KG1 (cell line): ENCODE measurements around the gene TP53BP1.

Experiments
- DNase-seq: peaks from one replicate; lab custom pipeline; 2025; lab: John Stamatoyannopoulos, UW

The TP53BP1 gene

DNA sequence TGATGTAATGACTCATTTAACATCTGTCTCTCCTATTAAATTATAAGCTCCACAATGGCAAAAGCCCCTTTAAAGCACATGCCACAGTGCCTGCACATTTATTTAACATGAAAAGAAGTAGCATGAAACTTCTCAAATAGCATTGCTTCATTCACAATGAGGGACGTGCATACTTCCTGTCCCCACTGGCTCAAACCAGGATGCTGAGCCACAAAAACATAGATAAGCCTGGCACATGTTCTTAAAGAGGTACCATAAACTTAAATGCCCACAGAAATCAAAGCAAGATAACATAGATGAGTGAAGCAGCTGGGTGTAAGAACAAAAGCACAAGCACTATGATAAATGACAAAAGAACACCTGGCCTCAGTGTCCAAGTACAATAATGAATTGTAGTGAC is 3.8 kb downstream of the TP53BP1 start:
- DNase-seq = no peak

DNA sequence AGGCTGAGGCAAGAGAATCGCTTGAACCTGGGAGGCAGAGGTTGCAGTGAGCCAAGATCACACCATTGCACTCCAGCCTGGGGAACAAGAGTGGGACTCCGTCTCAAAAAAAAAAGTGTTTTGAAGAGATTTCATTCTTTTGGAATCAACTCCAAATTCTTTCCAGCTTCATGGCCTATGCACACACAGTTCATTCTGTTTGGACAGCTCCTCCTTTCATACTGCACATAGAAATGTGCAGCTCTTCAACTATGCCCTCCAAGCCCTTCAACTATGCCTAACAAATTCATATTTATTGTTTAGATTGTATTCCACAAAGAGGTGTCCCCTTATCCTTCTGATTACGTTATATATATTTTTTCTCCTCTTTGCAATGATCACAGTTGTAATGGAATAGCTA is 4.2 kb downstream of the TP53BP1 start:
- no peak for DNase-seq

DNA sequence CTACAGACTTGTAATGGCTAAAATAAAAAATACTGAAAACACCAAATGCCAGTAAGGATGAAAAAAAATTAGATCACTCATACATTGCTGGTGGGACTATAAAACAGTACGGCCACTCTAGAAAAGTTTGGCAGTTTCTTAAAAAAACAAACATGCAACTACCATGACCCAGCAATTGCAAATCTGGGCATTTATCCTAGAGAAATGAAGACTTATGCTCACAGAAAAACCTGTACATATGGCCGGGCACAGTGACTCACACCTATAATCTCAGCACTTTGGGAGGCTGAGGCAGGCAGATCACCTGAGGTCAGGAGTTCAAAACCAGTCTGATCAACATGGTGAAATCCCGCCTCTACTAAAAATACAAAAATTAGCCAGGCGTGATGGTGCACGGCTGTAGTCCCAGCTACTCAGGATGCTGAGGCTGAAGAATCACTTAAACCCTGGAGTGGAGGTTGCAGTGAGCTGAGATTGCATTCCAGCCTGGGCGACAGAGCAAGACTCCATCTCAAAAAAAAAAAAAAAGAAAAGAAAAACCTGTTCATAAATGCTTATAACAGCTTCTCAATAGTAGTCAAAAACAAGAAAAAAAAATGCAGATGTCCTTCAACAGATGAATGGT is 5.6 kb downstream of the TP53BP1 start:
- no peak for DNase-seq

DNA sequence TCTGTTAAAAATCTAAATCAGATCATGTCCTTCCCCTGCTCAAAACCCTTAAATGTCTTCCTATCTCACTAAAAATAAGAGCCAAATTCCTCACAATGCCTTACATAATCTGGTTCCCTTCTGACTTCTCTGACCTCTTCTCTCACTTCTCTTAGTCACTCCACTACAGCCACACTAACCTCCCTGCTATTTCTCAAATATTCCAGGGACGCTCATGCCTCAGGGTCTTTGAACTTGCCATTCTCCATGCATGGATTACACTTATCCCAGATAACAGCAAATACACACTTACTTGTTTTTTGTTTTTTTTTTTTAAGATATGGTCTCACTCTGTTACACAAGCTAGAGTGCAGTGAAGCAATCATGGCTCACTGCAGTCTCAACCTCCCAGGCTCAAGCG is 8.5 kb downstream of the TP53BP1 start:
- DNase-seq = no peak

DNA sequence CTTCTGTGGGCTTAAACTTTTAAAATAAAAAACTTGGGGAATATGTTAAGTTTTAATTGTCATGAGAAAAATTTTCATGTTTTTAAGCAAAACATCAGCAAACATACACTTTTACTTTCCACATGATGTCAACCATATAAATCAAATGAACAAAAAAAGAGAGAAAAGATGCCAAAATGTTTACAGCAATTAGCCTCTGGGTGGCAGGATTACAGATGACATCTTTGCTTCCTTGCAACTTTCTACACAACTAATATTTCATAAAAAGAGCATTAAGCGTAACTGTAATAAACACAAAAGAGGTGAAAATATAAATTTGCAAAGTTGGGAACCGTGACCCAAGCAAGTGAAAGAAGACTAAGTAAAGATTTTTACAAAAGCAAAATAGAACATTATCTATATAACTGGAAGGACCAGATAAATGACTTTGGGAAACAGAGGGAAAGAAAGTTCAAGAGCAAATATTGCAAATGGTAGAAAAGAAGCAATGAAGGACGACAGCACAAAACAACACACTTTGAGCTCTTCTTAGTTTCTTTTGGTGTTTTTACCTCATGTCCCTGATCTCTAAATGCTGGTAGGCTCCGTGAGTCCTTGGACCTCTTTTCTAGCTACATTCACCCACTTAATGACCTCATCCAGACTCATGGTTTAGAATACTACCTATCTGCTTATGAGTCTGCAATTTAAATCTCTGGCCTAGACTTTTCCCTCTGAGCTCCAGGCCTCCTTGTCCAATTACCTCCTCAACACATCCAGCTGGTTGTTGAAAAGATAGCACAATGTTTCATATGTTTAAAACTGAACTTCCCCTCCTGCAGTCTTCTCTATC is 9.4 kb downstream of the TP53BP1 start:
- no peak for DNase-seq

DNA sequence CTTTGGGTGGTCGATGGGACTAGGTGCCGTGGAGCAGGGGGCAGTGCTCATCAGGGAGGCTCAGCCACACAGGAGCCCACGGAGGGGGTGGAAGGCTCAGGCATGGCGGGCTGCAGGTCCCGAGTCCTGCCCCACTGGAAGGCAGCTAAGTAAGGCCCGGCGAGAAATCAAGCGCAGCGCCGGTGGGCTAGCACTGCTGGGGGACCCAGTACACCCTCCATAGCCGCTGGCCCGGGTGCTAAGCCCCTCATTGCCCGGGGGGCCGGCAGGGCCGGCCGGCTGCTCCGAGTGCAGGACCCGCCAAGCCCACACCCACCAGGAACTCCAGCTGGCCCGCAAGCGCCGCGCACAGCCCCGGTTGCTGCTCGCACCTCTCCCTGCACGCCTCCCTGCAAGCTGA is 19.1 kb downstream of the TP53BP1 start:
- DNase-seq = no peak

DNA sequence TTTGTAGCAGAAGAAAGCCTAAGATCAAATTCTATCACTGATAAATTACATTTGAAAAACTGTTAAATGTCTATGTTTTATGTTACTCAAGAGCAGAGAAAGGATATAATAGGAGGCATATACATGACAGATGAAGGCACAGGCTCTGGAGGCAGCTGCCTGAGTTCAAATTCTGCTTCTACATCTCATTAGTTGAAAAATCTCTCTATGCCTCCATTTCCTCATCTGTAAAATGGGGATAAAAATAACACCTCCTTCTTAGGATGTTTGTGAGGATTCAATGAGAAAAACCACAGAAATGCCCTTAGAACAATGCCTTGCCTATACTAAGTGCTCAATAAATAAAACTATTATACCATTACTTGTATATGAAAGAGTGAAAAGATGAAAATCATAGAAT is 21.0 kb downstream of the TP53BP1 start:
- no peak for DNase-seq

DNA sequence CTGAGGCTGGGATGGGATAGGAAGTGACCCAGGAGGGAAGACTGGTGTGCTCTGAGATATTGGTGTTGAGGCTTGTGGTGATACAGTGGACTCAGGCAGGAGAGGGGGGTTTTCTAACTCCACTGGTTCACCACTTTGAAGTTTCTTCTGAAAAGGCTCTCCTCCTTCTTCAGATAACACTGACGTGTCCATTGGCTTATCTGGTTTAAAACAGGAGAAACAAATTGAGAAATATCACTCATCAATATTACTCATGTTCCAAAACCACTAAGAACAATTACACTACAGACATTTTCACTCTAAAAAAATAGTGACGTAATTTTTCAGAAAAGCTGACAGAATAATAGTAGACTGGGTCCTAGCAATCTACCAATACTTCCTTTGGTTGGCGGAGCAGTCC is 23.1 kb downstream of the TP53BP1 start:
- no peak for DNase-seq

DNA sequence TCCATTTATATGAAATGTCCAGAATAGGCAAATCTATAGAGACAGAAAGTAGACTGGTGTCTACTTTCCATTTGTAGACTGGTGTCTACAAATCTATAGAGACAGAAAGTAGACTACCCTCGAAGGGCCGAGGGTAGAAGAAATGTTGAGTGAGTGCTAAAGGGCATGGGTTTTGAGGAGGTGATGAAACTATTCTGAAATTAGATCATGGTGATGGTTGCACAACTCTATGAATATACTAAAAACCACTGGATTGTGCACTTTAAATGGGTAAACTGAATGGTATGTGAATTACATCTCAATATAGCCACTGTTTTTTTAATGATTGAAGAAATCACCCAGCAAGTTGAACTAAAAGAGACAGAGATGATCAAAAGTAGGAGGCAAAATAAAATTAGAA is 27.9 kb downstream of the TP53BP1 start:
- DNase-seq = no peak

DNA sequence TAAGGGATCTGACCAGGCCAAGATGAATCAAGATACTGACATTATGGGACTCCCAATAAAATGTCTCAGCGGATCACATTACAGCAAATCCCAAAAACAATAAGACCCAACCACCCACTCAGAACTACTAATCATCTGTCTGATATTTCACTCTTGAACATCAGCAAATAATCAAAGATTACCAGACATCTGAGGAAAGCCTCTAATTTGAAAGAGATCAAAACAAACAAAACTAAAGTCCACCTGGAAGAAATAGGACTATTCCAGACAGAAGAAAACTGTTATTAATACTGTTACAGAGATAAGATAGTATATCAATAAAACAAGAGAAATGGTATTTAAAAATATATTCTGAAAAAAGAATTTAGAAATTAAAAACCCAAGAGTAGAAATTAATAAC is 29.0 kb downstream of the TP53BP1 start:
- no peak for DNase-seq

DNA sequence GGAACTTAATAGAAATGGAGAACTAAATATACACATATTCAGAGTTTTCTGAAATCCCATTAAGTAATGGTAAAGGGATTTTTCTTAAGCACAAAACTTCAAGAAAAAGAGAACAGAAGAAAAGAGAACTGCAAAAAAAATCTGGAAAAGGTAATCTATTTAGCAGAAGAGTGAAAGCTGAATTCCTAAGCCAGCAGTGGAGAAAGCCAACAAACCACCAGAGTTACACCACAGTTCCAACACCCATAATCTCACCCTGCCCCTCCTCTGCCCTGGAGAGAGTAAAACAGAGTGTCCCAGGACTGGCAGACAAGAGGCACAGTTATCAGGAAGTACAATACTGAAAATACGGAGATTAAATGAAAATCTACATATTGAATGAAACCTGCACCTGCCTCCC is 29.4 kb downstream of the TP53BP1 start:
- no peak for DNase-seq

DNA sequence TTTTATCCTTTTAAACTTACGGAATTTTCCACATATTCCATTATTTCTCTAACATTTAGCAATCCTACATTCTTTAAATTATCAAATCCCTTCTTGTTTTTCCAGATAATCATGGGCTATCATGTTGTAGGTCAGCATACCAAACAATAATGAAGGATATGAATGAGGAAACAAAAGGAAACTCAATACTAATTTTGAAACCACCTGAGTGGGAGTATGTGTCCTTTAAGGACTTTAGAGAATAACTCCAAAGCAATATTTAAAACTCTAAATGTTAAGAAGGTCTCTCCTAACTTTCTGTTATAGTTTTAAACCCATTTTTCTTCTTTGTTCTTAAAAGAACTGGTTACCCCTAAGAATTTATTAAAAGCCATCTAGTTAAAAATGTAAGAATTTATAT is 43.0 kb downstream of the TP53BP1 start:
- DNase-seq = no peak

DNA sequence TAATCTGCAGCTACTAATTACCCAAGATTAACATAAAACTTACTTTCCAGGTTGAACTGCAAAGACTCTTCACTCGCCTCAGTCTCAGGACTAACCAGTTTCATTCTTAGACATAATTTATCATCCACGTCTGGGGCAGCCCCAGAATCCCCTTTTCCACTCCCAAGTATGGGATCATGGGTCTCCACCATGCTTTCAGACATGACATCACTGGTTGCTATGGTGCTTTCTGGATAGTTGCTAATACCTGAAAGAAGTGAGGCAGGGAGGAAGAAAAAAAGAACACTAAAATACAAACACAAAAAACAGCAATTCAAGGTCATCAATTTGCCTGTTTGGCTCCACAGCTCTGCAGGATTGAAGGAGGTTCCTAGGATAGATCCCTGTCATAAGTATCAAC is 46.6 kb downstream of the TP53BP1 start:
- DNase-seq = no peak

DNA sequence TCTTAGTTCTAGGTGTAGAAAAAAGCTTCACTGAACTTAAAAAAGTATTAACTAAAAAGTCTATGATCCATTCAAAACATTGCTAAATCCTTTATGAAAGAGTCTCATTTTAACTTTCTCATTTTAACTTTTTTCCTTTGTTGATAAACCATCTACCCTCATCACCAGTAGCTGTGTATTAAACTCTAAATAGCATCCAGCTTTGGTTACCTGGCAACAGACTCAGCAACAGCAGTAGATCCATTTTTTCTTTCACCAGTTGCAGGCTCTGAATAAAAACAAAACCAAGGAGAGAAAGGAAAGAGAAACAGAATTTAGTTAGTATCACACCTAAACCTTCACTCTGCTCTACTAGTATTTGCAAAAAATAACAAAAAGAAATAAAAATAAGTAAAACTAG is 51.6 kb downstream of the TP53BP1 start:
- no peak for DNase-seq

DNA sequence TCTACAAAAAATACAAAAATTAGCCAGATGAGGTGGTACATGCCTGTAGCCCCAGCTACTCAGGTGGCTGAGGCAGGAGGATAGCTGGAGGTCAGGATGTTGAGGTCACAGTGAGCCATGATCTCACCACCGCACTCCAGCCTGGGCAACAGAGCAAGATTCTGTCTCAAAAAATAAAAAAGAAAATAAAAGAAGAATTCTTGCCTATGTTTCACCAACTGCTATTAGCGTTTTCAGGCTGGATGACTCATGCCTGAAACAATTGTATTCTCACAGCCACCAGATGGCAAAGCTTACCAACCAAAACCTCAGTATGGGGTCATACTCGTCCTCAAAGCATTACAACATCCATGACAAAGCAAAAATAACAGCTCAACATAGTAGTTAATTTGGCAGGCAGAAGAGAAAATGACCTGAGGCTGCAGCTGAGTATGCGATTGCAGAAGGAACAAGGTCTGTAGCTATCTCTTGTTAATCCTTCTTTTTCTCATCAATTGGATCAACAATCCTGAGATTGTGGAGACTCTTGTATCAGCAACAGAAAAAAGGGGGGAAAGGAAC is 52.2 kb downstream of the TP53BP1 start:
- DNase-seq = peak; percentile 12

DNA sequence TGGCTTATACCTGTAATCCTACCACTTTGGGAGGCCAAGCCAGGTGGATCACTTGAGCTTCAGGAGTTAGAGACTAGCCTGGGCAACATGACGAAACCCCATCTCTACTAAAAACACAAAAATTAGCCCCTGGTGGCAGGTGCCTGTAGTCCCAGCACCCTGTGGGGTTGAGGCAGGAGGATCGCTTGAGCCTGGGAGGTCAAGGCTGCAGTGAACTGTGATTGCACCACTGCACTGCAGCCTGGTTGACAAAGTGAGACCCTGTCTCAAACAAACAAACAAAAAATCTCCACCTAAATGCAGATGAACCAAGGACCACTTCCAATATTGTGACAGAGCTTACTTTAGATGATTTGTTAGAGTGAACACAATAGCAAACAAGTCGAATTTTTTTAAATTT is 53.7 kb downstream of the TP53BP1 start:
- no peak for DNase-seq

DNA sequence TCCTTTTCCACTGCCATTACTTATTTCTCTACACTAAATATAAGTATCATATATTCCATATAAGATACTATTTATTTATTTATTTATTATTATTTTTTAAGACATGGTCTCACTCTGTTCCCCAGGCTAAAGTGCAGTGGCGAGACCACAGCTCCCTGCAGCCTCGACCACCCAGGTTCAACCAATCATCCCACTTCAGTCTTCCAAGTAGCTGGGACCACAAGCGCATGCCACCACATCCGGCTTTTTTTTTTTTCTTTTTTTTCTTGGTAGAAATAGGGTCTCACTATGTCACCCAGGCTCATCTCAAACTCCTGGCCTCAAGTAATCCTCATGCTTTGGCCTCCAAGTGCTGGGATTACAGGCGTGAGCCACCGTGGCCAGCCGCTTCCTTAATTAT is 56.6 kb downstream of the TP53BP1 start:
- DNase-seq = no peak

DNA sequence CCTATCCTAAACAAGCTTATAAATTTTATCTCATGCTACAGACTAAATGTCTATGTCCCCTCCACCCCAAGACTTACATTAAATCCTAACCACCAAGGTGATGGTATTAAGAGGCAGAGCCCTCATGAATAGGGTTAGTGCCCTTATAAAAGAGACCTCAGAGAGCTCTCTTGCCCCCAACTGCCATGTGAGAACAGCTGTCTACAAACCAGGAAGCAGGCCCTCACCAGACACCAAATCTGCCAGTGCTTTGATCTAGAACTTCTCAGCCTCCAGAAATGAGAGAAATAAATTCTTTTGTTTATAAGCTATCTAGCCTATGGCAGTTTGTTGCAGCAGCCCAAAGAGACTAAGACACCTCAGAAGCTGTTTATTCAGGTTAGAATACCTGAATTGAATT is 58.5 kb downstream of the TP53BP1 start:
- DNase-seq = no peak

DNA sequence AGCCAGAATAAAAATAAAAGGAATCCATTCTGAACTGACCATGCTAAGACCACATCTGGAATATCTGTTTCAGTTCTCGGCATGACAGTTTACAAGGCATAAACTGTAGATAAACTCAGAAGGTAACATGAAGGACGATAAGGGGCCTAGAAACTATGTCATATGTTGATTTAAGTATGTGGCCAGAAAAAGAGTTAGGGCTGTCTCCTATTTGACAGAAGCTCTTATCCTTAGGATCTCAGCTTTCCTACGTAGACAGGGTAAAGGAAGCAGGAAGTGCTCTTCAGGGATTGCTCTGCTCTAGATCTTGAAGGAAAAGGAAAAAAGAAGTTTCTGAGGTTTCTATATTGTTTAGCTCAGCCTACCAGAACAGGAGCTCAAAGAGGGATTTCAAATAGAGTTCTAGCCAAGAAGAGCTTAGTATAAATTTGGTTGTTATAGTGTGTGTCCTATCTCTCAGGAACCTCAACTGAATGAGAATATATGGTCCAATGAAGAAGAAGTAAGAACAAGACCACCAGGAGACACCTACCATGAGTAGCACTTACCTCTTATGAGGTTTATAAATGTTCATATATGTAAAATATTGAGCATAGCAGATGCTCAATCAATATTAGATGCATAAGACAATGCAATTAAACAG is 59.2 kb downstream of the TP53BP1 start:
- DNase-seq = no peak

DNA sequence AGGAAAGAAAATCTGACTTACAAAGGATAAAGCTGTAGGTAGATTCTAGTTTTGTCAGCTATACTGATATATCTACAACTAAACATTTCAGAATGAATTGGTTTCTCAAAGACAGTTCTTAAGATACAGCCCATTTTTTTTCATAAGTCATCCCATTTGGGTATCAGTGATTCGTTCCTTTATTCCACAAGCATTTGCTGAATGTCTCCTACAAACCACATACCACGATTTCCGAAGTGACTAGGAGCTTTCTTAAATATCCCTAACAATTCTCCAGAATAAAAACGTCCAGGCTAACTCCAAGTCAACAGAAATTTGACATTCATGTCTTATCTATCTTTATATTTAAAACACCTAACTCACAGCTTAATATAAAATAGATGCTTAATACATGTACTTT is 59.8 kb downstream of the TP53BP1 start:
- no peak for DNase-seq

DNA sequence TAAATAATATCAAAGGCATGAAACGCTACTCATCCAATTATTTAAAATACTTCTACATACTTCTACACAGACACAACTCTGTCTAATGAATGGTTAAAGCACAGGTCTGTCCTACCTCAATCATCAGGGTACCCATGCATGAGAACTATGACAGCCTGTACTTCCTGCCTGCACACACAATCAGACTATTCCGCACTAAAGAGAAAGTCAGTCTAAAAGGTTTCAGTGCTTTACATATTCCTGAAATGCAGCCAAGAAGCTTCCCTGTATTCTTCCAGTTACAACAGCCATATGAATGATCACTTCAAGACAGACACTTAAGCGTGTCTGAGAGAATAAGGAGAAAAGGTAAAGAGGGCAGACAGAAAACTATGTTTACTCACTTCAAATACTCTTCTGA is 63.3 kb downstream of the TP53BP1 start:
- no peak for DNase-seq

DNA sequence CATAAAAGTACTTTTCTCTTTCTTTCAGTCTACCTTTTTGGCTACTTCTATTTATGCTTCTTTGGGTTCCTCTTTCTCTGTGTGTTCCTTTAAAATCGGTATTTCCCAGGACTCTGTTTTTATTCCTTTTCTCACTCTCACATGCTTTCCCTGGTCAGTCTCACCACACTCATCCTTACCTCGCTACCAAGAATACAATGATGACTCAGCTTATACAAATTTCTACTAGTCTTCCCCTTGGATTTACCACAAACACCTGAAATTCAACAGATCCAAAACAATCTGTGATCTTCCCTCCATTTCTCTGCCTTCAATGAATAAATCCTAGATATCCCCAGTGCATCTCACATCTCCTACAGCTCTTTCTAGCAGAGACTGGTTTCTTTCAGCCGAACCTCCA is 69.2 kb downstream of the TP53BP1 start:
- DNase-seq = no peak

DNA sequence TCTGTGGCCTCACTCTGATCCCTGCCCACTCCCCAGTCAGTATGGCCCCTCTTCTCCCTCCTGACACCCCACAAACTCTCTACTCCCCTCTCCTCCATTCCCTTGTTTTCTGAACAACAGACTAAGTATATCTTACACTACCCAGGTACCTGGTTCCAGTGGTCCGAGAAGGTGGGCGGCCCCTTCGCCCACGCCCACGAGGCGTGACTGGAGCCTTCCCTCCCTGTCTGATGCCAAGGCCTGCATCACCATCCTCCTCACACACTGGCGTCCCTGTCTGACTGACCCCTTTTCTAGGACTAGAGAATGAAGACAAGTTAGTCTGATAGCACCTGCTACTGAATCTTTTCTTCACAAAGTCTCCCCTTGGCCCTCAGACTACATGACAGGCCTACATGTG is 72.1 kb downstream of the TP53BP1 start:
- DNase-seq = no peak
